Neural progenitor cell (in vitro differentiated cells): ENCODE data around the gene RBL2.
"Not testable (repeated sequence)": the region's sequence is repeated elsewhere in the genome, so short reads cannot be mapped to it uniquely, and the experiment has no call there.

ENCODE experiments used
- CTCF ChIP-seq: fragments of 200-600 bp; sonication (generic); IDR thresholded peaks from 2 replicates; pipeline ENCODE4 v1.5.1; 2017; ENCODE audit warnings: antibody characterized with exemption, mild to moderate bottlenecking
- EZH2 ChIP-seq: fragments of 200-600 bp; sonication (generic); IDR thresholded peaks from 2 replicates; pipeline ENCODE4 v1.6.1; 2017; ENCODE audit warnings: antibody characterized with exemption, mild to moderate bottlenecking, moderate library complexity
- EZH2phosphoT487 ChIP-seq: fragments of 200-600 bp; sonication (generic); IDR thresholded peaks from 2 replicates; pipeline ENCODE4 v1.6.1; 2017; ENCODE audit warnings: antibody characterized with exemption

GRCh38 chr16:53539759-53540718 lies 105.8 kb downstream of the RBL2 start:
- TF ChIP-seq CTCF, EZH2, EZH2phosphoT487: not testable (repeated sequence)
